Epithelial cell of esophagus (primary cell): ENCODE measurements around the gene DMGDH.
"Not testable (repeated sequence)": the region's sequence is repeated elsewhere in the genome, so short reads cannot be mapped to it uniquely, and the experiment has no call there.

ENCODE experiments used
- DNase-seq: peaks from one replicate; pipeline ENCODE4 v3.0.0; 2010; ENCODE audit warnings: low read depth
- H3K4me3 ChIP-seq: 2 replicates; pipeline ENCODE4 v1.5.1; 2011; ENCODE audit warnings: mild to moderate bottlenecking, low read length, control low read depth
- TF ChIP-seq, protein P1 (sequence below): IDR thresholded peaks from 2 replicates; pipeline ENCODE4 v1.5.1; 2011; ENCODE audit warnings: low read depth, mild to moderate bottlenecking, low read length, control low read depth, inconsistent platforms; ENCODE audit not compliant: insufficient read depth; ENCODE audit errors: missing control alignments

The DMGDH gene

DNA sequence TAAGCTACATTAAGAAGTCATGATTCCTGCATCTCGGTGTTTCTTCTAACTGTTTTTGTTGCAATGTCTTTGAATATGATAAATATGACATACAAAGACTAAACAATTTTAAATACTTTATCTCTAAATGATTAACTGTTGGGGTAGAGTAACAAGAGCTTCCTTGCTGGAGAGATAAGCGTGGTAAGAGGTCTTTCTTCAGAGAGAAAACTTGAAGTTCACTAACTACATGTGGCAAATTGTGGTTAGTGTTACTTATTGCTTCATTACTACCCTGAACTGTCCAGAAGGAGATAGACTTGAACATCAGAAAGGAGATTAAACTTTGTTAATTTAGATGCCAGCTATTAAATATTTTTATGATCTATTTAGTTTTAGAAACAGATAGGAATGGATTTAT, 77.3 kb downstream of the DMGDH start:
- no peak for DNase-seq
- H3K4me3 ChIP-seq: no peak overlapping the region
- TF ChIP-seq, protein P1, sequence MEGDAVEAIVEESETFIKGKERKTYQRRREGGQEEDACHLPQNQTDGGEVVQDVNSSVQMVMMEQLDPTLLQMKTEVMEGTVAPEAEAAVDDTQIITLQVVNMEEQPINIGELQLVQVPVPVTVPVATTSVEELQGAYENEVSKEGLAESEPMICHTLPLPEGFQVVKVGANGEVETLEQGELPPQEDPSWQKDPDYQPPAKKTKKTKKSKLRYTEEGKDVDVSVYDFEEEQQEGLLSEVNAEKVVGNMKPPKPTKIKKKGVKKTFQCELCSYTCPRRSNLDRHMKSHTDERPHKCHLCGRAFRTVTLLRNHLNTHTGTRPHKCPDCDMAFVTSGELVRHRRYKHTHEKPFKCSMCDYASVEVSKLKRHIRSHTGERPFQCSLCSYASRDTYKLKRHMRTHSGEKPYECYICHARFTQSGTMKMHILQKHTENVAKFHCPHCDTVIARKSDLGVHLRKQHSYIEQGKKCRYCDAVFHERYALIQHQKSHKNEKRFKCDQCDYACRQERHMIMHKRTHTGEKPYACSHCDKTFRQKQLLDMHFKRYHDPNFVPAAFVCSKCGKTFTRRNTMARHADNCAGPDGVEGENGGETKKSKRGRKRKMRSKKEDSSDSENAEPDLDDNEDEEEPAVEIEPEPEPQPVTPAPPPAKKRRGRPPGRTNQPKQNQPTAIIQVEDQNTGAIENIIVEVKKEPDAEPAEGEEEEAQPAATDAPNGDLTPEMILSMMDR: no peak

DNA sequence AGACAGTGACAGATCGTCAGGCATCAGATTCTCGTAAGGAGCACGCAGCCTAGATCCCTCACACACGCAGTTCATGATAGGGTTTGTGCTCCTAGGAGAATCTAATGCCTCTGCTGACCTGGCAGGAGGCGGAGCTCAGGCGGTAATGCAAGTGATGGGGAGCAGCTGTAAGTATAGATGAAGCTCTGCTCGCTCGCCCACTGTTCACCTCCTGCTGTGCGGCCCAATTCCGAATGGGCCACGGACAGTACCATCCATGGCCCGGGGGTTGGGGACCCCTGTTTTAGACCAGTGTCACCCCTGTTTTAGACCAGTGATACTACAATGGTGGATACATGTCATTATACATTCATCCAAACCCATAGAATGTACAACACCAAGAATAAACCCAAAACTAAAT, 80.4 kb downstream of the DMGDH start:
- TF ChIP-seq, protein P1: no peak
- no peak for DNase-seq
- no peak overlapping the region for H3K4me3 ChIP-seq

DNA sequence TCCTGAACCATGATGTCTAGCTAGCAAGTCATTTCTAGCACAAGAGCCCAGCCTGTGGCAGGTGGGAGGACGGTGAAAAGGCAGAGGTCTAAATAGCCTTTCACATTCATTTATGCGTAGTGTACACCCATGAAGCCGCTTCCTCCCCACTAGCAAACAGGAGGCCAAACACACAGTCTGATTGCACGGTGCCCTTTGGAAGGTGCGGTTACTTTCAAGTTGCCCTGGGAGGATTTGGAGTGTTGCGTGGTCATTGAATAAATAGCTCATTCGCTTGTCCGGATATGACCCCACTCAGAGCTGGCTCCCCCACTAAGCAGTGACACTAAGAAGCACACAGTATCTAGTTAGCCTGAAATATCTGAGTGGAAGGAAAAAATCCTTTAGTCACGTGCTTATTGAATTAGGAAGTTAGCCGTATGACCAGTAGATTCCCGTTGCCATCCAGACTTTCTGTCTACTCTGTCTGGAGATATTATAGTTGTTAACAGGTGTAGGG, 83.7 kb downstream of the DMGDH start:
- peak; percentile 38 for DNase-seq
- TF ChIP-seq, protein P1: no peak
- peak overlapping the region; percentile 53 for H3K4me3 ChIP-seq

DNA sequence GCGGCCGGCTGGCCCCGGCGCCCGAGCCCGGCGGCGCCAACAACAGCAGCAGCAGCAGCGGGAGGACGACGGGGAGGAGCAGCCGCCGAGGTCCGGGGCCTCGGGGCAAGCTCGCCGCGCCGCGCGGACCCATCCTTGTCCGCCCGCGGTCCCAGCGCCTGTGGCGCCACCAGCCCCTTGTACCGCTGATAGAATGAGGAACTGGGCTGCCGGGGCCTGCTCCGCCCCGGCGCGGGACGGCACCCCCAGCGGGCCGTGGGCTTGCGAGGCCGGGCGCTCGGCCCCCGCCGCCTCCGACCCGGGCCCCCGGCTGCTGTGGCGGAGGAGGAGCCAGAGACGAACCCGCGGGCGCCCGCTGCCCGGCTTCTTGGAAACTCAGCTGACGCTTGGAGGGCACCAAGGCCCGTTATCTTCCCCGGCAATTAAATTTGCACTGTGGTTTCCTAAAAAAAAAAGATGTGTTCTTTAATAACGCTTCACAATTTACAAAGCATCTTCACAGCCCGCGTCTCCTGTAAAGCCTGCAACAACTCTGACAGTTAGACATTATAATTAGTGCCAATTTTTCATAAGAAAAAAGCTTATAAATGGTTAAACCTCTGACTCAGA, 84.3 kb downstream of the DMGDH start, which contains the start of gene ARSB:
Gene ARSB, minus strand, starts transcription at position 195 of the 609 bp plus-strand sequence. Its CDS starts 62 bp downstream, at position 133.
- TF ChIP-seq, protein P1: no peak
- H3K4me3 ChIP-seq: peak within 1 kb of the TSS; percentile 53
- DNase-seq: peak; percentile 26

DNA sequence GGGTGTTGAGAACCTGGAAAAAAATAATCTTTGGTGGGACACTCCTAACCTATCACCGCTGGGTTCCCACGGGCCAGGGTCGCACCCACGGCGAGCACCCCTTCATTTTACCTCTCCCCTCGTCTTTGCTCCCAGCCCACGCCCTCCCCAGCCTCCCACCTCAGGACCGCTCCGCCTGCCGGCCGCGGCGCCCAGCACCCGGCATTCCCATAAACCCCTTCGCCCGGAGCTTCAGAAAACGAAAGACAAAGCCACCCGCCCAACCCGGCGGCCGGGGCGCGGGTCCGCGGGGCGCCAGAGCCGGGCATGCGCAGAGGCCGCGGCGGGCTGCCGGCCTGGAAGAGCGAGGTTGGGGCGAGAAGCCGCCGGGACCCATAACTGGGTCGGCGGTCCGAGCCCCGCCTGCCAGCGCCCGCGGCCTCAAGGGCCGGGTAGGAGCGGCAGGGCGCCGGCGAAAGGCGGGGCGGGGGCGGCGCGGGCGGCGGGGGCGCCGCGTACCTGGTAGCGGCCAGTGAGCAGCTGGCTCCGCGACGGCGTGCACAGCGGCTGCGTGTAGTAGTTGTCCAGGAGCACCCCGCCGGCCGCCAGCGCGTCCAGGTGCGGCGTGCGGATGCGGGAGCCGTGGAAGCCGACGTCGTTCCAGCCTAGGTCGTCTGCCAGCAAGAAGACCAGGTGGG, 84.9 kb downstream of the DMGDH start:
- TF ChIP-seq, protein P1: peak; percentile 34
- H3K4me3 ChIP-seq: peak overlapping the region; percentile 53
- DNase-seq: peak; percentile 80

DNA sequence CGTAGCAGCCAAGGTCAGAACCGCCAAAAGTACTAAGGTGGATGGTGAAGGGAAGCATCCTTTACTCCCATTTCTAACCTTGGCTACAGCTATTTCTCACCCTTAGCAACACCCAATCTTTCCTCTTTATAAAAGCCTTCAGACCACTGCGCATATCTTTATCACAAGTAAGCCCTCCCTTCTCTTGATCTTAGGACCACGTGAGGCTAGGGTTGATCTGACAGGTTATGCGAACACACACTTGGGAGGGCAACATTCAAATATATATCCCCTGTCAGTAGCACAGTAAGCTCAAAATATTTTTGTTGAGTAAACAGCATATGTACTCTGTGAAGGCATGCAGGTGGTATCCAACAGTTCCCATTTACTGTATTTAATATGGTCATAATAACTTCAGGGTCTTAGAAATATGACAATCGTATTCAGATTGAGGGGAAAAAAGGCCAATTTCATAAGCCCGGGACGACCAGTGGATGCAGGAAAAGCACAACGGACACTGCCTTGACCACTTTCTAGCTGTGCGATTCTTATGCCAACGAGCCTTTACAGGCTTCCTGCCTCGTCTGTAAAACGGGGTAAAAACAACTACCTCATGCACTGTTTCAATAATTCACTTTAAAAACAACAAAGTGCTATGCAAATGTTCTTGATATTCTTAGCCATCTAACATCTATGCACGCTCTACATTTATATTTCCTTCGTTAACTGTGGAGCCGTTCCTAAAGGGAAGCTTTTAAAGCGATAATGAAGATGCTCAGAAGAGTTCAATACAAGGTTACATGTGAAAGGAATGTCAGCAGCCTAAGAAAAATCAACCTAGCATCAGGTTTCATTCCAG, 85.7 kb downstream of the DMGDH start:
- peak; percentile 15 for DNase-seq
- TF ChIP-seq, protein P1: no peak
- H3K4me3 ChIP-seq: peak overlapping the region; percentile 53

DNA sequence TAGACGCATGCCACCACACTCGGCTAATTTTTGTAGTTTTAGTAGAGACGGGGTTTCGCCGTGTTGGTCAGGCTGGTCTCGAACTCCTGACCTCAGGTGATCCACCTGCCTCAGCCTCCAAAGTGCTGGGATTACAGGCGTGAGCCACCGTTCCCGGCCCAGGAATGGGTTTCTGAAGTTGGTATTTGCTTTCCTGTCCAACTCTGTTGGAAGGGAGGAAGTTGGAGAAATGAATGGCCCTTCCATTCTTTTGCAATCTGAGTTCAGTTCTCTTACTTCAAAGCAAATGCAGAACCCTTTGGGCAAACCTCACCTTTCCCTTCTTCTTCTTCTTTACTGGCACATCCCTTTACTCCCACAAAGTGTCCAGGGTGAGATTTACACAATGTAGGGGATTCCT, 86.3 kb downstream of the DMGDH start:
- H3K4me3 ChIP-seq, DNase-seq: not testable (repeated sequence)
